ENCODE measurements around the gene RAB38.

Gene RAB38

GRCh38 chr11:88101881-88102597 lies 73.2 kb downstream of the RAB38 start:
- DNase-seq, result no peak

- no peak for DNase-seq
These were observed 75.1 kb downstream of the RAB38 start for GRCh38 chr11:88100151-88100550.

- DNase-seq, result no peak
These were observed 77.0 kb downstream of the RAB38 start for GRCh38 chr11:88098289-88098688.

GRCh38 chr11:88089134-88089533 lies 86.1 kb downstream of the RAB38 start:
- DNase-seq, result no peak

- no peak for DNase-seq
These were observed 87.9 kb downstream of the RAB38 start for GRCh38 chr11:88087337-88087736.

- no peak for DNase-seq
These were observed 88.9 kb downstream of the RAB38 start for GRCh38 chr11:88086297-88086696.

GRCh38 chr11:88070437-88070836 lies 104.8 kb downstream of the RAB38 start:
- no peak for DNase-seq

- no peak for DNase-seq
These were observed 106.2 kb downstream of the RAB38 start for GRCh38 chr11:88068848-88069554.

- DNase-seq, result no peak
These were observed 109.2 kb downstream of the RAB38 start for GRCh38 chr11:88066090-88066489.

- no peak for DNase-seq
These were observed 111.0 kb downstream of the RAB38 start for GRCh38 chr11:88064097-88064705.
